BE2C (cell line): ENCODE results near the gene RASGRF1.
A peak's percentile ranks its signal among the peaks of the same experiment; 100 is the strongest.
"Not testable (repeated sequence)": the region's sequence is repeated elsewhere in the genome, so short reads cannot be mapped to it uniquely, and the experiment has no call there.

Experiments used
- DNase-seq: peaks from one replicate; pipeline ENCODE4 v3.0.0-alpha.2; 2020
- H3K27me3 ChIP-seq: fragments of 250-450 bp; sonication (Bioruptor Pico); 2 replicates; pipeline ENCODE4 v1.5.1; 2020; ENCODE audit warnings: mild to moderate bottlenecking
- H3K36me3 ChIP-seq: fragments of 250-450 bp; sonication (Bioruptor Pico); 2 replicates; pipeline ENCODE4 v1.5.1; 2020; ENCODE audit warnings: mild to moderate bottlenecking
- H3K4me1 ChIP-seq: fragments of 250-450 bp; sonication (Bioruptor Pico); 2 replicates; pipeline ENCODE4 v1.5.1; 2020
- H3K4me3 ChIP-seq: 2 replicates; pipeline ENCODE4 v1.5.1; 2011; ENCODE audit warnings: low read depth, low read length
- H3K9me3 ChIP-seq: fragments of 250-450 bp; sonication (Bioruptor Pico); 2 replicates; pipeline ENCODE4 v1.5.1; 2020
- CTCF ChIP-seq: IDR thresholded peaks from 2 replicates; pipeline ENCODE4 v1.5.1; 2012; ENCODE audit warnings: mild to moderate bottlenecking, low read depth, low read length

RASGRF1 gene

GRCh38 chr15:79002581-79002980 is 88.0 kb downstream of the RASGRF1 start:
- Histone ChIP-seq H3K4me1 (peaks cover 6% of the 10 kb centered on the region), H3K27me3 (no peaks in the 10 kb centered on the region), H3K9me3 (no peaks in the 10 kb centered on the region), H3K36me3 (no peaks in the 10 kb centered on the region), H3K4me3 (no peak overlapping the region)
- no peak for DNase-seq
- no peak for TF ChIP-seq CTCF

- no peaks in the 10 kb centered on the region for H3K36me3 ChIP-seq
- no peak for TF ChIP-seq CTCF
- DNase-seq, result no peak
- peaks cover 5% of the 10 kb centered on the region for H3K4me1 ChIP-seq
- no peaks in the 10 kb centered on the region for H3K27me3 ChIP-seq
- no peaks in the 10 kb centered on the region for H3K9me3 ChIP-seq
- H3K4me3 ChIP-seq, result no peak overlapping the region
Measured at GRCh38 chr15:78999636-79000035, 90.9 kb downstream of the RASGRF1 start.

- Histone ChIP-seq H3K27me3 (no peaks in the 10 kb centered on the region), H3K4me1 (no peaks in the 10 kb centered on the region; the same call in 1 of the 2 replicates), H3K4me3 (no peak overlapping the region), H3K9me3 (no peaks in the 10 kb centered on the region), H3K36me3 (no peaks in the 10 kb centered on the region)
- TF ChIP-seq CTCF, result no peak
- no peak for DNase-seq
Measured at GRCh38 chr15:78998526-78998925, 92.1 kb downstream of the RASGRF1 start.

DNA sequence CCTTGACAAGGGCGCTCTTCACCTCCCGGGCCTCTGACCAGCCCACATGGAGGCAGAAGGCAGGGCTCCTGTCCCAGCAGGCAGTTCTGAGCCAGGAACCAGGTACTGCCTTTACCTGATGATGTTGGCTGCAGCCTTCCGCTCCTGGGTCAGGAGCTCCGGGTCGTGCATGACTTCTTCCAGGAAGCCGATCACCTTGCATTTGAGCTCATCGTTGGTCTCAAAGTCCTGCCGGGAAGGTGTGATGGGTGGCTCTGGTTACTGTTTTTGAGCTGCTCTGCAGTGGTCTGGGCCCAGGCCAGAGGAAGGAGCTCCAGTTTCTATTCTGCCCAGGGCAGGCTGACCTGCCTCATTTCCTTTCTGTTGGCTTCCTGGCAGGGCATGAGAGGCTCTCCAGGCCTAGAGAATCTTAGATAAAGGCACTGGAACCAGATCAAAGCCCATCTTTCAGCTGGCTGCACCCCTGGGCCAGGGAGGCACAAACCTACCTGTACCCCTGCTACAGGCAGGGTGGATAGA is 92.5 kb downstream of the RASGRF1 start:
- H3K9me3 ChIP-seq, result no peaks in the 10 kb centered on the region
- no peaks in the 10 kb centered on the region for H3K36me3 ChIP-seq
- no peaks in the 10 kb centered on the region for H3K27me3 ChIP-seq
- TF ChIP-seq CTCF, result no peak
- no peak overlapping the region for H3K4me3 ChIP-seq
- no peak for DNase-seq
- no peaks in the 10 kb centered on the region; the same call in 1 of the 2 replicates for H3K4me1 ChIP-seq

DNA sequence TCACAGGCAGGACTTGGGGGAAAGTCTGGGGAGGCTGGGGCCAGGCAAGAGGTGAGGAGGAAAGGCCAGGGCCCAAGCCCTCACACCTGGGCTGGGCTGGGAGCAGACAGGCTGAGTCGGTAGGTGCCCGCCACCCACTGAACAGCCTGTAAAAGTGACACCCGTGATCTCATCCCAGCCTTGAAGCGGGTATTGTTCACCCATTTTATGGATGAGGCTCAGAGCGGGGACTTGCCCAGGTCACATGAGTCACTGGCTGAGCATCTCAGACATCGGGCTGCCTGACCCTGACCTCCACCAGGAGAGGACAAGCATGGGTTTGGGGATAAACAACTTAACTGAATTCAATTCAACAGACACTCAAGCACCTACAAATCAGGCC is 93.7 kb downstream of the RASGRF1 start:
- Histone ChIP-seq H3K27me3 (no peaks in the 10 kb centered on the region), H3K9me3 (no peaks in the 10 kb centered on the region), H3K4me1 (peaks cover 7% of the 10 kb centered on the region), H3K36me3 (no peaks in the 10 kb centered on the region), H3K4me3 (no peak overlapping the region)
- TF ChIP-seq CTCF, result no peak
- DNase-seq, result no peak

DNA sequence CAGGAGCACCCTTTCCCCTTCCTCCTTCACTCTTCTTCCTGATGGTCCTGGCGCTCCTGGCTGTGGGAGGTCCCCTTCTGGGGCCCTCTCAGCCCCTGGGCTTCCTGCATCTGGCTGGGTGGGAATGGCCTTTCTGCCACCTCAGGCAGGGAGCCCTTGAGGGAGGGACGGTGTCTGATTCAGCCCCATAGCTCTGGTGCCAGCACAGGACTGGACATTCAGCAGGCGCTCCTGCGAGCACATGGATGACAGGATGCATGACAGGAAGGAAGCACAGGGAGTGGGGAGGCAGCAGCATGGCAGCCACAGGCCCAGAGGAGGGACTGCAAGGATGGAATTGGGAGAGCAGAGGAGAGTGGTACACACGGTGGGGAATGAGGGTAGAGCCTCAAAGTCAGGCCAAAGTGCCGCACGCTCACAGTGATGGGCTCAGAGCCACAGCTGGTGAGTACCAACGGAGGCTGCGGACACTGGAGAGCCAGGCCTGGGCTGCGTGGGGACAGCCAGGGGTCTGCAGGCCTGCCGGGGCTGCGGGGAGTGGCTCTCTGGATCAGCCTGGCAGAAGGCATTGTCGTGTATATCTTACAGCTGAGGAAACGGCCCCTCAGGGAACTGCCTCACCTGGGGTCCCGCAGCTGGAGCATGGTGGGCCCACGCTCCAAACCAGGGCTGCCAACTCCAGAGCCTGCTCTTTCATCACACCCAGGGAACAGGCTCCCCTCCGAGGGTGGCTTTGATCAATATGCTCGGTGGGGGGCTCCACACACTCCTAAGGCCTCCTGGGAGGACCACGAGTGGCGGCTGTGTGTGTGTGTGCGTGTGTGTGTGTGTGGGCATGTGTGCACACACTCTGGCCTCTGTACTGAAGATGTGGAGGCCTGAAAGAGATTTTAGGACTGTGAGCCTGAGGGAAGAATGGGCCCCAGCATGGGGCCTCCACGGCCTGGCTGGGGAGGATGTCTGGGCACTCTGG is 94.4 kb downstream of the RASGRF1 start:
- Histone ChIP-seq H3K36me3 (no peaks in the 10 kb centered on the region), H3K27me3 (no peaks in the 10 kb centered on the region), H3K4me3 (no peak overlapping the region), H3K4me1 (peaks cover 7% of the 10 kb centered on the region), H3K9me3 (no peaks in the 10 kb centered on the region)
- peak; percentile 51 for DNase-seq
- no peak for TF ChIP-seq CTCF

DNA sequence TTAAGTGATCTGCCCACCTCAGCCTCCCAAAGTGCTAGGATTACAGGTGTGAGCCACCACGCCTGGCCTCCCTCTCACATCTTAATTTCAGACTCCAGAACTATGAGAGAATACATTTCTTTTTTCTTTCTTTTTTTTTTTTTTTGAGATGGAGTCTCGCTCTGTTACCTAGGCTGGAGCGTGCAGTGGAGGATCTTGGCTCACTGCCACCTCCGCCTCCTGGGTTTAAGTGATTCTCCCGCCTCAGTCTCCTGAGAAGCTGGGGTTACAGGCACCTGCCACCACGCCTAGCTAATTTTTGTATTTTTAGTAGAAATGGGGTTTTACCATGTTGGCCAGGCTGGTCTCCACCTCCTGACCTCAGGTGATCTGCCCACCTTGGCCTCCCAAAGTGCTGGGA is 95.4 kb downstream of the RASGRF1 start:
- not testable (repeated sequence) for H3K9me3 ChIP-seq, DNase-seq, H3K4me1 ChIP-seq, H3K36me3 ChIP-seq, H3K27me3 ChIP-seq, H3K4me3 ChIP-seq
